Measurements from ENCODE around the gene GGT5. TPM values are rescaled to one million over a fixed set of nuclear protein-coding genes. Genes with fewer than 3 reads are reported as not detected.

The GGT5 gene
- polyA plus RNA-seq, 1 experiment: 29.1 TPM

DNA sequence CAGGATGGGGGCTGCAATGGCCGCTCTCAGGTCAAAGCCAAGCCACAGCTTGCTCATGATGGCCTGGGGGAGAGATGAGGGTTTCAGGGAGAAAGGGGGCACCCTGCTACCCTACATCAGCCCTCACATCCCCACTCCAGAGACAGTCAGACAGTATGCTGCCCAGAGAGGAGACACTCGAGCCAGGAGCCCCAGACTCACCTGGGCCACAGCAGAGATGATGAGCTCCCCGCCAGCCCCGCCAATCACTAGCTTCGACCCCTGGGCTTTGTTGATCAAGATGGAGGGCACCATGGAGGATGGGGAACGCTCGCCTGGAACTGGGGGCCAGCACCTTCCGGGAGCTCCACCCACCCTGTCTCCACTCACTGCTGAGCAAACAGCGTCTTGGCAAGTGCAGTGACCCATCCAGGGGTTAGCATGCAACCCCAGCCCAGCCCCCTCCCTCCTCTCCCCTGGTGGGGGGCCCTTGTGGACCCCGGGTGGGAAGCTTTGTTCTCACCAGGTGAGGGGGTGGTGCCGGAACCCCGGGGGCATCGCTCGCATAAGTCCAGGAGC is 19.8 kb downstream of the GGT5 start:
- TF ChIP-seq, protein P1, sequence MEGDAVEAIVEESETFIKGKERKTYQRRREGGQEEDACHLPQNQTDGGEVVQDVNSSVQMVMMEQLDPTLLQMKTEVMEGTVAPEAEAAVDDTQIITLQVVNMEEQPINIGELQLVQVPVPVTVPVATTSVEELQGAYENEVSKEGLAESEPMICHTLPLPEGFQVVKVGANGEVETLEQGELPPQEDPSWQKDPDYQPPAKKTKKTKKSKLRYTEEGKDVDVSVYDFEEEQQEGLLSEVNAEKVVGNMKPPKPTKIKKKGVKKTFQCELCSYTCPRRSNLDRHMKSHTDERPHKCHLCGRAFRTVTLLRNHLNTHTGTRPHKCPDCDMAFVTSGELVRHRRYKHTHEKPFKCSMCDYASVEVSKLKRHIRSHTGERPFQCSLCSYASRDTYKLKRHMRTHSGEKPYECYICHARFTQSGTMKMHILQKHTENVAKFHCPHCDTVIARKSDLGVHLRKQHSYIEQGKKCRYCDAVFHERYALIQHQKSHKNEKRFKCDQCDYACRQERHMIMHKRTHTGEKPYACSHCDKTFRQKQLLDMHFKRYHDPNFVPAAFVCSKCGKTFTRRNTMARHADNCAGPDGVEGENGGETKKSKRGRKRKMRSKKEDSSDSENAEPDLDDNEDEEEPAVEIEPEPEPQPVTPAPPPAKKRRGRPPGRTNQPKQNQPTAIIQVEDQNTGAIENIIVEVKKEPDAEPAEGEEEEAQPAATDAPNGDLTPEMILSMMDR (IDR thresholded peaks at IDR 0.05; ENCODE audit: insufficient read depth, low read depth, low read length): no peak
- DNase-seq (ENCODE audit: low read depth): no peak
- ChIA-PET CTCF (interaction anchor here (1.5 kb wide), 1 partner anchor 36 kb away, joined by 3 read pairs; no protein-coding TSS in a partner anchor), POLR2A (no interaction called here)
- Histone ChIP-seq H3K4me3 (ENCODE audit: low read depth, low read length) (no peak overlapping the region), H3K36me3 (ENCODE audit: control insufficient read depth, insufficient read depth, low read length) (peaks cover 2% of the 10 kb centered on the region; the same call in 1 of the 2 replicates), H3K27me3 (ENCODE audit: control insufficient read depth, insufficient read depth, low read length) (no peaks in the 10 kb centered on the region)

DNA sequence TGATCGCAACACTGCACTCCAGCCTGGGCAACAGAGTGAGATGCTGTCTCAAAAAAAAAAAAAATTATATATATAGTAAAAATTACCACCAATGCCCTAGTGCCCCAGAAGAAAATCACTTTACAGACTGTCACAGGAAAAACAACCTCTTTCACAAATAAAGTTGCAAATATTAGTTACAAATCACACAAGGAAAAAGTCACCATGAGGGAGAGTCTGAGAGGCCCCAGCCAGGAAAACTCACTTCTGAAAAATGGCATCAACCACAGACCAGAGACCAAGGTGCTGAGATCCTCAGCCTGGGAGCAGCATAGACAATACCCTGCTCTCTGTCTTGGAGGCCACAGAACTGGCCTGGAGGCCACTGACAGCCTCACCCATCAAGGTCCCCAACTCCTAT is 20.4 kb downstream of the GGT5 start:
- POLR2A ChIA-PET: no interaction called here
- TF ChIP-seq, protein P1 (IDR thresholded peaks at IDR 0.05; ENCODE audit: insufficient read depth, low read depth, low read length): no peak
- CTCF ChIA-PET: no interaction called here
- Histone ChIP-seq H3K4me3 (ENCODE audit: low read depth, low read length) (no peak overlapping the region), H3K36me3 (ENCODE audit: control insufficient read depth, insufficient read depth, low read length) (peaks cover 2% of the 10 kb centered on the region; the same call in 1 of the 2 replicates), H3K27me3 (ENCODE audit: control insufficient read depth, insufficient read depth, low read length) (no peaks in the 10 kb centered on the region)
- no peak for DNase-seq (ENCODE audit: low read depth)

DNA sequence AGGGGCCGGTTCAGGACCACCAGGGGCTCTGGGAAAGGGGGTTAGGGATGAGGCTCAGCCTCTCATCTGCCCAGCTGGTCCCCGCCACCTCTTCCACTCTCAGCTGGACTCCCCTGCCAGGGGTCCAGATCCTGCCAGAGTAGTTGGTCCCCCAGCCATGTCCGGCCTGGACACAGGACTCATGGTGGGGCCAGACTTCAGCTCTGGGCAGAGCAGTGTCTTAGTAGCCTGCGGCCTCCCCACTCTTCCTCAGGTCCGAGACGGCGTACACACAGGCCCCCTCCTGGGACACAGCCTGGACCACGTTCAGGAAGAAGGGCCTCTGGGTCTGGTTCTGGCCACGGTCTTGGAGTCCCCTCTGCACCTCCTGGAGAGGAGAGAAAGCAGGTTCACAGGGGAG is 25.1 kb downstream of the GGT5 start:
- no peaks in the 10 kb centered on the region; the same call in 1 of the 2 replicates for H3K36me3 ChIP-seq (ENCODE audit: control insufficient read depth, insufficient read depth, low read length)
- no peak for DNase-seq (ENCODE audit: low read depth)
- POLR2A ChIA-PET: no interaction called here
- no peaks in the 10 kb centered on the region for H3K27me3 ChIP-seq (ENCODE audit: control insufficient read depth, insufficient read depth, low read length)
- TF ChIP-seq, protein P1 (IDR thresholded peaks at IDR 0.05; ENCODE audit: insufficient read depth, low read depth, low read length): no peak
- no peak overlapping the region for H3K4me3 ChIP-seq (ENCODE audit: low read depth, low read length)
- CTCF ChIA-PET: interaction anchor here (2.5 kb wide), 1 partner anchor 30 kb away, joined by 9 read pairs; no protein-coding TSS in a partner anchor

DNA sequence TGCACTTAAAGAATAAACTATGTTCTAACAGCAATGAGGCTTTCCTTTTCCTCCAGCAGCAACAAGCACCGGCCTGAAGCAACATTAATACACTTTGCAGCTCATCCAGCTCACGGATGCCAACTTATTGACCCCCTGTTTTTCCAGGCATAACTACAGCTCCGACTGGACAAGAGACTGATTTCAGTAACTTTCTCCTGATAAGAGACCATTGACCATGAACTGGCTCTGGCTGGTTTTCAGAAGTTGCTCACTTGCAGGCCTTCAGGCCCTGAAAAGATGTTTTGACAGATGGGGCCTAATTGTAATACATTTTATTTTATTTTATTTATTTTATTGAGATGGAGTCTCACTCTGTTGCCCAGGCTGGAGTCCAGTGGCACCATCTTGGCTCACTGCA is 27.5 kb downstream of the GGT5 start:
- CTCF ChIA-PET: interaction anchor here (1.1 to 1.3 kb wide), 2 partner anchors 11 to 14 kb away, joined by 3 to 4 read pairs; no protein-coding TSS in a partner anchor
- TF ChIP-seq, protein P1 (IDR thresholded peaks at IDR 0.05; ENCODE audit: insufficient read depth, low read depth, low read length): no peak
- Histone ChIP-seq H3K27me3 (ENCODE audit: control insufficient read depth, insufficient read depth, low read length) (no peaks in the 10 kb centered on the region), H3K36me3 (ENCODE audit: control insufficient read depth, insufficient read depth, low read length) (no peaks in the 10 kb centered on the region), H3K4me3 (ENCODE audit: low read depth, low read length) (no peak overlapping the region)
- DNase-seq (ENCODE audit: low read depth): no peak
- POLR2A ChIA-PET: no interaction called here

DNA sequence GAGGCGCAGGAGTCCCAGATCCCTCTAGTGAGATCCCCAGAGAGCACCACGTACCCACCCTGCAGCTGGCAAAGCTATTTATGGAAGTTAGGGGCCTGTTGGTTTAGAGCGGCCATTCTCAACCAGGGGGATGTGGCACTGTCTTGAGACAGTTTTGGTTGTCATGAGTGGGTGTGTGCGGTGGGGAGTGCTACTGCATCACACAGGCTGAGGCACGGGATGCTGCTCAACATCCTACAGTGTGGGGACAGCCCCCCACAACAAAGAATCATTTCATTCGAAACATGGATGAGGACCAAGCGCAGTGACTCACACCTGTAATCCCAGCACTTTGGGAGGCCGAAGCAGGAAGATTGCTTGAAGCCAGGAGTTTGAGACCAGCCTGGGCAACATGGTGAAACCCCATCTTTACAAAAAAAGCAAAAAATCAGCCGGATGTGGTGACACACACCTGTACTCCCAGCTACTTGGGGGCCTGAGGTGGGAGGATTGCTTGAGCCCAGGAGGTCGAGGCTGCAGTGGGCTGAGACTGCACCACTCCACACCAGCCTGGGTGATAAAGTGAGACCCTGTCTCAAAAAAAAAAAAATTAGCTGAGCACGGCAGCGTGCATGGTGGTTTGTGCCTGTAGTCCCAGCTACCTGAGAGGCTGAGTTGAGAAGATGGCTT is 28.2 kb downstream of the GGT5 start:
- TF ChIP-seq, protein P1 (IDR thresholded peaks at IDR 0.05; ENCODE audit: insufficient read depth, low read depth, low read length): no peak
- no peak overlapping the region for H3K4me3 ChIP-seq (ENCODE audit: low read depth, low read length)
- no peaks in the 10 kb centered on the region for H3K27me3 ChIP-seq (ENCODE audit: control insufficient read depth, insufficient read depth, low read length)
- ChIA-PET CTCF (interaction anchor here (1.1 to 1.6 kb wide), 4 partner anchors 12 to 26 kb away, joined by 3 to 4 read pairs (median 4); no protein-coding TSS in a partner anchor), POLR2A (no interaction called here)
- no peak for DNase-seq (ENCODE audit: low read depth)
- H3K36me3 ChIP-seq (ENCODE audit: control insufficient read depth, insufficient read depth, low read length): no peaks in the 10 kb centered on the region
